HCT116 (cell line): ENCODE results near the gene SHISA6.

Experiments used
- EZH2 ChIP-seq: fragments of 200-600 bp; sonication (generic); IDR thresholded peaks from 2 replicates; pipeline ENCODE4 v1.6.1; 2017; ENCODE audit warnings: antibody characterized with exemption, mixed run types
- JUND ChIP-seq: IDR thresholded peaks from 2 replicates; pipeline ENCODE4 v1.6.1; 2012
- MAX ChIP-seq: IDR thresholded peaks from 2 replicates; pipeline ENCODE4 v1.6.1; 2012
- POLR2A ChIP-seq: IDR thresholded peaks from 2 replicates; pipeline ENCODE4 v1.7.0; 2011; ENCODE audit warnings: borderline replicate concordance; ENCODE audit not compliant: insufficient read depth, insufficient read length; ENCODE audit errors: extremely low read depth
- POLR2AphosphoS5 ChIP-seq: IDR thresholded peaks from 2 replicates; pipeline ENCODE4 v1.6.1; 2011; ENCODE audit warnings: mild to moderate bottlenecking, low read depth, low read length, moderate library complexity
- RAD21 ChIP-seq: IDR thresholded peaks from 2 replicates; pipeline ENCODE4 v1.6.1; 2012; ENCODE audit warnings: low read depth, mild to moderate bottlenecking
- TCF7L2 ChIP-seq: IDR thresholded peaks from 2 replicates; pipeline ENCODE4 v1.7.0; 2011; ENCODE audit warnings: borderline replicate concordance, inconsistent platforms; ENCODE audit not compliant: insufficient read depth, insufficient read length; ENCODE audit errors: extremely low read depth
- YY1 ChIP-seq: IDR thresholded peaks from 2 replicates; pipeline ENCODE4 v1.6.1; 2011; ENCODE audit warnings: low read length, low read depth, moderate library complexity, mild to moderate bottlenecking; ENCODE audit not compliant: insufficient replicate concordance; ENCODE audit errors: extremely low read depth
- TF ChIP-seq, protein P1 (sequence below): IDR thresholded peaks from 2 replicates; pipeline ENCODE4 v1.6.1; 2011; ENCODE audit warnings: mild to moderate bottlenecking, low read length, moderate library complexity; ENCODE audit not compliant: insufficient replicate concordance; ENCODE audit errors: extremely low read depth
- TF ChIP-seq, protein P2 (sequence below), 3 experiments: fragments of 200-600 bp in 1 of 3; sonication (generic) in 1 of 3; IDR thresholded peaks in 2 of 3; conservative IDR thresholded peaks in 1 of 3; 2 replicates each; pipeline ENCODE4 v1.5.1; 2012 to 2017; ENCODE audit warnings: low read depth in 2 of 3, low read length in 2 of 3, antibody characterized with exemption in 1 of 3, borderline replicate concordance in 1 of 3, control low read depth in 1 of 3, mild to moderate bottlenecking in 1 of 3, mixed read lengths in 1 of 3, mixed run types in 1 of 3, moderate library complexity in 1 of 3; ENCODE audit not compliant: insufficient read depth in 1 of 3

DNA sequence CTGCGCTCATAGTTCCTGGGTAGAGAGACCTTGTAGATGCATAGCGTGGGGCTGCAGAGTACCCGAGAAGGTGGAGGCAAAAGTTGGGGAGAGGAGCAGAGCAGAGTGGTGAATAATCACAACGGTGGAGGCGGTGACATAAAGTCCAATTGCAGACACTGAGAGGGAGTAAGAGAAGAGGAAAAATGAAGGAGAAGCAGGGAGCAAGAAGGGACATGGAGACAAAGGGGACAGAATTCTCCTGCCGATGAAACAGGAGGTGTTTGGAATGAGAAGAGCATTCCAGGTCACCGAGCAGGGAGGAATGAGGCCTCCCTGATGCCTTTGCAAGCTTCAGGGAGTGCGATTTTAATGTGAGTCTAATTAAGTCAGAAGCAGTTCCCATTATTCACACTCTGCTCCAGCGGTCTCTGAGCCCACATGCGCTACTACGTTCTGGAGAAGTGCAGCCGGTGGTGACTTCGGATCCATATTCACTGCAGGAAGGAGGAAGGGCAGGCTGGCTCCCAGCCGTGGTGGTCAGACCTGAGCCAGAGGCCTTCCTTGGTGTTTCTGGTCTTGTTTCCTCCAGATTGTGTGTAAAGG lies 249.2 kb downstream of the SHISA6 start:
- TF ChIP-seq POLR2AphosphoS5 (no peak), POLR2A (no peak), JUND (no peak), YY1 (no peak), RAD21 (no peak), MAX (no peak), TCF7L2 (no peak), EZH2 (no peak)
- TF ChIP-seq, protein P1, sequence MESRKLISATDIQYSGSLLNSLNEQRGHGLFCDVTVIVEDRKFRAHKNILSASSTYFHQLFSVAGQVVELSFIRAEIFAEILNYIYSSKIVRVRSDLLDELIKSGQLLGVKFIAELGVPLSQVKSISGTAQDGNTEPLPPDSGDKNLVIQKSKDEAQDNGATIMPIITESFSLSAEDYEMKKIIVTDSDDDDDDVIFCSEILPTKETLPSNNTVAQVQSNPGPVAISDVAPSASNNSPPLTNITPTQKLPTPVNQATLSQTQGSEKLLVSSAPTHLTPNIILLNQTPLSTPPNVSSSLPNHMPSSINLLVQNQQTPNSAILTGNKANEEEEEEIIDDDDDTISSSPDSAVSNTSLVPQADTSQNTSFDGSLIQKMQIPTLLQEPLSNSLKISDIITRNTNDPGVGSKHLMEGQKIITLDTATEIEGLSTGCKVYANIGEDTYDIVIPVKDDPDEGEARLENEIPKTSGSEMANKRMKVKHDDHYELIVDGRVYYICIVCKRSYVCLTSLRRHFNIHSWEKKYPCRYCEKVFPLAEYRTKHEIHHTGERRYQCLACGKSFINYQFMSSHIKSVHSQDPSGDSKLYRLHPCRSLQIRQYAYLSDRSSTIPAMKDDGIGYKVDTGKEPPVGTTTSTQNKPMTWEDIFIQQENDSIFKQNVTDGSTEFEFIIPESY: no peak
- TF ChIP-seq, protein P2, sequence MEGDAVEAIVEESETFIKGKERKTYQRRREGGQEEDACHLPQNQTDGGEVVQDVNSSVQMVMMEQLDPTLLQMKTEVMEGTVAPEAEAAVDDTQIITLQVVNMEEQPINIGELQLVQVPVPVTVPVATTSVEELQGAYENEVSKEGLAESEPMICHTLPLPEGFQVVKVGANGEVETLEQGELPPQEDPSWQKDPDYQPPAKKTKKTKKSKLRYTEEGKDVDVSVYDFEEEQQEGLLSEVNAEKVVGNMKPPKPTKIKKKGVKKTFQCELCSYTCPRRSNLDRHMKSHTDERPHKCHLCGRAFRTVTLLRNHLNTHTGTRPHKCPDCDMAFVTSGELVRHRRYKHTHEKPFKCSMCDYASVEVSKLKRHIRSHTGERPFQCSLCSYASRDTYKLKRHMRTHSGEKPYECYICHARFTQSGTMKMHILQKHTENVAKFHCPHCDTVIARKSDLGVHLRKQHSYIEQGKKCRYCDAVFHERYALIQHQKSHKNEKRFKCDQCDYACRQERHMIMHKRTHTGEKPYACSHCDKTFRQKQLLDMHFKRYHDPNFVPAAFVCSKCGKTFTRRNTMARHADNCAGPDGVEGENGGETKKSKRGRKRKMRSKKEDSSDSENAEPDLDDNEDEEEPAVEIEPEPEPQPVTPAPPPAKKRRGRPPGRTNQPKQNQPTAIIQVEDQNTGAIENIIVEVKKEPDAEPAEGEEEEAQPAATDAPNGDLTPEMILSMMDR (IDR thresholded peaks at IDR 0.05 in 2 of 3, conservative IDR thresholded peaks at IDR 0.05 in 1 of 3; ENCODE audit: borderline replicate concordance in 1 of 3, insufficient read depth in 1 of 3, low read depth in 2 of 3, low read length in 2 of 3): no peak
